ENCODE measurements around the gene ELANE. TPM values are rescaled to one million over a fixed set of nuclear protein-coding genes. Genes with fewer than 3 reads are reported as not detected.

Gene ELANE
- total RNA-seq, 2 donors from 2014 or later, result 1.4 TPM; not detected in 1

GRCh38 chr19:900043-900301 lies 47.9 kb downstream of the ELANE start:
- Histone ChIP-seq H3K4me1 (replicated peaks) (no peaks in the 10 kb centered on the region), H3K36me3 (peaks cover 0 to 6% of the 10 kb centered on the region in 2 donors), H3K27me3 (replicated peaks; ENCODE audit: insufficient read depth) (no peaks in the 10 kb centered on the region), H3K4me3 (no peak overlapping the region), H3K9me3 (no peaks in the 10 kb centered on the region), H3K27ac (no peak overlapping the region)
- intact Hi-C loops (cut with DNase I), result no loop called here
- TF ChIP-seq POLR2A (IDR thresholded peaks at IDR 0.05) (no peak), POLR2AphosphoS5 (IDR thresholded peaks at IDR 0.05) (no peak)
- TF ChIP-seq, protein P1, sequence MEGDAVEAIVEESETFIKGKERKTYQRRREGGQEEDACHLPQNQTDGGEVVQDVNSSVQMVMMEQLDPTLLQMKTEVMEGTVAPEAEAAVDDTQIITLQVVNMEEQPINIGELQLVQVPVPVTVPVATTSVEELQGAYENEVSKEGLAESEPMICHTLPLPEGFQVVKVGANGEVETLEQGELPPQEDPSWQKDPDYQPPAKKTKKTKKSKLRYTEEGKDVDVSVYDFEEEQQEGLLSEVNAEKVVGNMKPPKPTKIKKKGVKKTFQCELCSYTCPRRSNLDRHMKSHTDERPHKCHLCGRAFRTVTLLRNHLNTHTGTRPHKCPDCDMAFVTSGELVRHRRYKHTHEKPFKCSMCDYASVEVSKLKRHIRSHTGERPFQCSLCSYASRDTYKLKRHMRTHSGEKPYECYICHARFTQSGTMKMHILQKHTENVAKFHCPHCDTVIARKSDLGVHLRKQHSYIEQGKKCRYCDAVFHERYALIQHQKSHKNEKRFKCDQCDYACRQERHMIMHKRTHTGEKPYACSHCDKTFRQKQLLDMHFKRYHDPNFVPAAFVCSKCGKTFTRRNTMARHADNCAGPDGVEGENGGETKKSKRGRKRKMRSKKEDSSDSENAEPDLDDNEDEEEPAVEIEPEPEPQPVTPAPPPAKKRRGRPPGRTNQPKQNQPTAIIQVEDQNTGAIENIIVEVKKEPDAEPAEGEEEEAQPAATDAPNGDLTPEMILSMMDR (IDR thresholded peaks at IDR 0.05), result no peak
- no peak for DNase-seq (ENCODE audit: low spot score)
- WGBS, result 88% methylated on average over 15 of the region's 15 CpGs

DNA sequence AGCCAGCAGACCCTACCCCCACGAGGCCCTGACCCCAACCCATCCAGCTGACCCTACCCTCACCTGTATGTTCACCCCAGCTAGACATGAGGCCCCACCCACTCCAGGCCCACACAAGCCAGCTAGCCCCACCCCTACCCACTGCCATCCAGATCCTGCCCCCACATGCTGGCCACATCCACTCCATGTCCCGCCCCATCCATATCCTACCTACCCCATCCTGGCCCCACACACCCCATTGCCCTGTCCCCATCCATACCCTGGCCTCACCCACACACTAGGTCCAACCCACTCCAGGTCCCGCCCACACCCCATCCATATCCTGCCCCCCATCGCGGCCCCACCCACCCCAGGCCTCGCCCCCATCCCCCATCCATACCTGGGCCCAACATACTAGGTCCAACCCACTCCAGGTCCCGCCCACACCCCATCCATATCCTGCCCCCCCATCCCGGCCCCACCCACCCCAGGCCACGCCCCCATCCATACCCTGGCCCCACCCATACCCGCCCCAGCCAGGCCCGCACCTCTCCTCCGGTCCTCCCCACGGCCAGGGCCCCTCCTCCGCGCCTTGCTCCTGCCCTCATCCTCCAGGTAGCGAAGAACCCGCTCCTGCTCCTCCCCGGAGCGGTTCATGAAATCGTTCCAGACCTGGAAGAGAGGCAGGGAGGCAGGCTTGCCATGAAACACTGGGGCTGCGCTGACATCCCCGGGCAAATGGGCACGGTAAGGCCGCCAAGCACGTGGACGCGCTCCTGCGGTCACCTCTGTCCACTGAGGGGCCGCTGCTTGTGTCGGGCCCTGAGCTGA lies 48.4 kb downstream of the ELANE start:
- peaks cover 0 to 6% of the 10 kb centered on the region in 2 donors for H3K36me3 ChIP-seq
- TF ChIP-seq, protein P1 (IDR thresholded peaks at IDR 0.05), result no peak
- no peak for TF ChIP-seq POLR2AphosphoS5 (IDR thresholded peaks at IDR 0.05)
- TF ChIP-seq POLR2A (IDR thresholded peaks at IDR 0.05), result no peak
- intact Hi-C loops (cut with DNase I), result no loop called here
- DNase-seq (ENCODE audit: low spot score), result no peak
- no peaks in the 10 kb centered on the region for H3K9me3 ChIP-seq
- H3K4me1 ChIP-seq (replicated peaks), result no peaks in the 10 kb centered on the region
- no peaks in the 10 kb centered on the region for H3K27me3 ChIP-seq (replicated peaks; ENCODE audit: insufficient read depth)
- WGBS, result 80% methylated on average over 30 of the region's 30 CpGs
- no peak overlapping the region for H3K27ac ChIP-seq
- H3K4me3 ChIP-seq, result no peak overlapping the region

DNA sequence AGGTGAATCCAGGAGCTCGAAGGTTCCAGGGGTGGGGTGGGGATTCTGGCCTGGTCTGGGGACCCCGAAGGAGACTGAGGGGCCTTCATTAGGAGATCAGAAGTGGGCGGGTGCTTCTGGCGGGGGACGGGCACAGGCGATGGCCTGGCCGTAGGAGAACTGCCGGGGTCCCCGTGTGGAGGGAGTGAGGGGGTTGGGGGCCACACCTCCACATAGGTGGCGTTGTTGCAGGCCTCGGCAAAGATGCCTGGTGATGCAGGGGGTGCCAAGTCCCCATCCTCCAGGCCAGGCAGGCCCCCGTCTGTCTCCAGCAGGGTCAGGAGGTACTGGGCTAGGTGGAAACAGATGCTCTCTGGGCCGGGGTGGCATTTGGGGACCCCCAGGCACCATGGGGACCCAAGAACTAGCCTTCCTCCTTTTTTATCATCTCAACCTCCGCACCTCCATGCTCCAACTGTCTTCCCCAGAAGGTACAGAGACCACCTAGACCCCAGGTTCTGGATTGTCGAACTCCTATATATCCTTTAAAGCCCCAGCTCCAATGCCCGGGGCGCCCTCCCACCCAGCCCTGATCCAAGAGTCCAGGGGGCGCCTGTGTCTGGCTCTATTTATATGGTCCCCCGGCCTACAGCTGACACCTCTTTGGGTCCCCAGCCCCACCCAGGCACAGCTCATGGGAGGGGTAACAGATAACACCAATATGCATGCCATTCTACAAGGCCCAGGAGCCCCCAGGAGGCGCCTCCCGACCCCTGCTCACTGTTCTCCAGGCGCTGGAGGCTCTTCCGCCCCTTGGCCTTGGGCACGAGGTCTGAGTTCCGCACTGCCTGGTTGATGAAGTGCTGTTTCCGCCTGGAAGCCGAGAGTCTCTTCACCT lies 49.4 kb downstream of the ELANE start:
- Histone ChIP-seq H3K27me3 (replicated peaks; ENCODE audit: insufficient read depth) (no peaks in the 10 kb centered on the region), H3K36me3 (peaks cover 0 to 6% of the 10 kb centered on the region in 2 donors), H3K27ac (no peak overlapping the region), H3K4me1 (replicated peaks) (no peaks in the 10 kb centered on the region), H3K4me3 (no peak overlapping the region), H3K9me3 (no peaks in the 10 kb centered on the region)
- WGBS, result 90% methylated on average over 27 of the region's 27 CpGs
- no peak for DNase-seq (ENCODE audit: low spot score)
- intact Hi-C loops (cut with DNase I), result no loop called here
- TF ChIP-seq, protein P1 (IDR thresholded peaks at IDR 0.05), result no peak
- TF ChIP-seq POLR2A (IDR thresholded peaks at IDR 0.05) (no peak), POLR2AphosphoS5 (IDR thresholded peaks at IDR 0.05) (no peak)

GRCh38 chr19:902093-902370 lies 49.9 kb downstream of the ELANE start:
- Histone ChIP-seq H3K27me3 (replicated peaks; ENCODE audit: insufficient read depth) (no peaks in the 10 kb centered on the region), H3K36me3 (peaks cover 0 to 6% of the 10 kb centered on the region in 2 donors), H3K4me1 (replicated peaks) (no peaks in the 10 kb centered on the region), H3K9me3 (no peaks in the 10 kb centered on the region), H3K4me3 (no peak overlapping the region), H3K27ac (no peak overlapping the region)
- WGBS, result 78% methylated on average over 7 of the region's 7 CpGs
- TF ChIP-seq POLR2A (IDR thresholded peaks at IDR 0.05) (no peak), POLR2AphosphoS5 (IDR thresholded peaks at IDR 0.05) (no peak)
- TF ChIP-seq, protein P1 (IDR thresholded peaks at IDR 0.05), result no peak
- no peak for DNase-seq (ENCODE audit: low spot score)
- intact Hi-C loops (cut with DNase I), result no loop called here

Measured in prostate gland (tissue), 2 donors.